Skeletal muscle tissue (tissue), 4 donors: ENCODE measurements around the gene ING4. TPM values are rescaled to one million over a fixed set of nuclear protein-coding genes. Genes with fewer than 3 reads are reported as not detected.

Source experiments
- H3K27ac ChIP-seq: one replicate; pipeline ENCODE4 v1.7.0; 2013; ENCODE audit warnings: mild to moderate bottlenecking, low read depth, low read length, inconsistent platforms
- H3K27me3 ChIP-seq, 3 donors: one replicate each; pipeline ENCODE4 v1.7.0; 2013; ENCODE audit warnings: low read length in 3 of 3; ENCODE audit not compliant: control insufficient read depth in 3 of 3, insufficient read depth in 3 of 3
- H3K36me3 ChIP-seq, 3 donors: one replicate each; pipeline ENCODE4 v1.7.0; 2013; ENCODE audit warnings: low read length in 3 of 3; ENCODE audit not compliant: control insufficient read depth in 3 of 3, insufficient read depth in 3 of 3
- H3K4me1 ChIP-seq, 3 donors: one replicate each; pipeline ENCODE4 v1.7.0; 2013; ENCODE audit warnings: low read length in 3 of 3, mild to moderate bottlenecking in 3 of 3; ENCODE audit not compliant: control insufficient read depth in 3 of 3, insufficient read depth in 3 of 3
- H3K4me3 ChIP-seq, 3 donors: one replicate each; pipeline ENCODE4 v1.7.0; 2013; ENCODE audit warnings: low read length in 3 of 3
- H3K9ac ChIP-seq, 3 donors: one replicate each; pipeline ENCODE4 v1.7.0; 2013; ENCODE audit warnings: low read length in 3 of 3, mild to moderate bottlenecking in 3 of 3, moderate library complexity in 2 of 3, low read depth in 1 of 3
- H3K9me3 ChIP-seq, 3 donors: one replicate each; pipeline ENCODE4 v1.7.0; 2013; ENCODE audit warnings: low read length in 3 of 3; ENCODE audit not compliant: control insufficient read depth in 3 of 3
- total RNA-seq: library from RNA; depleted of rRNA; stranded (reverse); fragments of >200 nt; gene quantifications from one replicate; pipeline ENCODE4 v1.2.3, GENCODE V29; 2014
- donor health status: Osteomylitis.

ING4 gene
- total RNA-seq, 1 donor from 2014 or later = 38.1 TPM

GRCh38 chr12:6639151-6639801 is 23.6 kb downstream of the ING4 start:
- Histone ChIP-seq H3K27me3 (no peaks in the 10 kb centered on the region), H3K4me1 (no peaks in the 10 kb centered on the region), H3K36me3 (no peaks in the 10 kb centered on the region), H3K9ac (no peak overlapping the region), H3K4me3 (no peak overlapping the region), H3K9me3 (no peaks in the 10 kb centered on the region), H3K27ac (no peak overlapping the region)

GRCh38 chr12:6638305-6638704 is 24.6 kb downstream of the ING4 start:
- Histone ChIP-seq H3K9me3 (no peaks in the 10 kb centered on the region), H3K27me3 (peaks cover 0 to 3% (median 0%) of the 10 kb centered on the region in 3 donors), H3K9ac (no peak overlapping the region), H3K36me3 (no peaks in the 10 kb centered on the region), H3K4me1 (no peaks in the 10 kb centered on the region), H3K27ac (no peak overlapping the region), H3K4me3 (no peak overlapping the region)

GRCh38 chr12:6635856-6636531 is 26.9 kb downstream of the ING4 start, which contains the start of gene LPAR5:
TSS of gene LPAR5 (minus strand) at chr12:6635959. CDS start at chr12:6621248, 14,711 bp downstream.
- H3K27me3 ChIP-seq = peaks cover 0 to 8% (median 4%) of the 10 kb centered on the region in 3 donors
- H3K4me3 ChIP-seq = no peak within 1 kb of the TSS
- H3K4me1 ChIP-seq = peaks cover 0 to 6% (median 5%) of the 10 kb centered on the region in 3 donors
- H3K9me3 ChIP-seq = no peaks in the 10 kb centered on the region
- H3K9ac ChIP-seq = no peak within 1 kb of the TSS
- no peaks in the 10 kb centered on the region for H3K36me3 ChIP-seq
- H3K27ac ChIP-seq = peak within 1 kb of the TSS; percentile 44

- Histone ChIP-seq H3K9ac (no peak overlapping the region), H3K4me1 (peaks cover 0 to 6% (median 5%) of the 10 kb centered on the region in 3 donors), H3K27me3 (peaks cover 0 to 13% (median 8%) of the 10 kb centered on the region in 3 donors), H3K9me3 (no peaks in the 10 kb centered on the region), H3K36me3 (no peaks in the 10 kb centered on the region), H3K4me3 (no peak overlapping the region), H3K27ac (no peak overlapping the region)
These were observed 27.5 kb downstream of the ING4 start for GRCh38 chr12:6635375-6635855.

- Histone ChIP-seq H3K27me3 (peaks cover 0 to 13% (median 8%) of the 10 kb centered on the region in 3 donors), H3K9me3 (no peaks in the 10 kb centered on the region), H3K27ac (no peak overlapping the region), H3K4me1 (peaks cover 0 to 6% (median 5%) of the 10 kb centered on the region in 3 donors), H3K36me3 (no peaks in the 10 kb centered on the region), H3K4me3 (no peak overlapping the region), H3K9ac (no peak overlapping the region)
These were observed 30.6 kb downstream of the ING4 start for GRCh38 chr12:6632026-6632983.

GRCh38 chr12:6631549-6631961 is 31.4 kb downstream of the ING4 start:
- Histone ChIP-seq H3K27me3 (peaks cover 2 to 14% (median 9%) of the 10 kb centered on the region in 3 donors), H3K4me1 (peaks cover 0 to 6% (median 5%) of the 10 kb centered on the region in 3 donors), H3K9ac (no peak overlapping the region), H3K4me3 (no peak overlapping the region), H3K9me3 (no peaks in the 10 kb centered on the region), H3K36me3 (no peaks in the 10 kb centered on the region), H3K27ac (no peak overlapping the region)

GRCh38 chr12:6630736-6631135 is 32.2 kb downstream of the ING4 start:
- Histone ChIP-seq H3K36me3 (no peaks in the 10 kb centered on the region), H3K27me3 (peaks cover 5 to 15% (median 13%) of the 10 kb centered on the region in 3 donors), H3K4me3 (no peak overlapping the region), H3K4me1 (peaks cover 0 to 6% (median 5%) of the 10 kb centered on the region in 3 donors), H3K9me3 (no peaks in the 10 kb centered on the region), H3K27ac (no peak overlapping the region), H3K9ac (no peak overlapping the region)

- Histone ChIP-seq H3K27me3 (peaks cover 5 to 13% (median 12%) of the 10 kb centered on the region in 3 donors), H3K9ac (no peak overlapping the region), H3K36me3 (no peaks in the 10 kb centered on the region), H3K4me1 (peaks cover 0 to 2% (median under 1%) of the 10 kb centered on the region in 3 donors), H3K4me3 (no peak overlapping the region), H3K9me3 (no peaks in the 10 kb centered on the region), H3K27ac (no peak overlapping the region)
These were observed 35.3 kb downstream of the ING4 start for GRCh38 chr12:6627616-6628015.

GRCh38 chr12:6626654-6627283 is 36.1 kb downstream of the ING4 start:
- Histone ChIP-seq H3K4me1 (no peaks in the 10 kb centered on the region), H3K9me3 (no peaks in the 10 kb centered on the region), H3K27me3 (peaks cover 5 to 13% (median 12%) of the 10 kb centered on the region in 3 donors), H3K9ac (no peak overlapping the region), H3K4me3 (no peak overlapping the region), H3K36me3 (no peaks in the 10 kb centered on the region), H3K27ac (no peak overlapping the region)
